Islet precursor cell (in vitro differentiated cells): ENCODE data around the gene BRIP1.
"Not testable (repeated sequence)": the region's sequence is repeated elsewhere in the genome, so short reads cannot be mapped to it uniquely, and the experiment has no call there.

ENCODE experiments used
- DNase-seq: peaks from one replicate; pipeline ENCODE4 v3.0.0-alpha.2; 2018

BRIP1 gene

DNA sequence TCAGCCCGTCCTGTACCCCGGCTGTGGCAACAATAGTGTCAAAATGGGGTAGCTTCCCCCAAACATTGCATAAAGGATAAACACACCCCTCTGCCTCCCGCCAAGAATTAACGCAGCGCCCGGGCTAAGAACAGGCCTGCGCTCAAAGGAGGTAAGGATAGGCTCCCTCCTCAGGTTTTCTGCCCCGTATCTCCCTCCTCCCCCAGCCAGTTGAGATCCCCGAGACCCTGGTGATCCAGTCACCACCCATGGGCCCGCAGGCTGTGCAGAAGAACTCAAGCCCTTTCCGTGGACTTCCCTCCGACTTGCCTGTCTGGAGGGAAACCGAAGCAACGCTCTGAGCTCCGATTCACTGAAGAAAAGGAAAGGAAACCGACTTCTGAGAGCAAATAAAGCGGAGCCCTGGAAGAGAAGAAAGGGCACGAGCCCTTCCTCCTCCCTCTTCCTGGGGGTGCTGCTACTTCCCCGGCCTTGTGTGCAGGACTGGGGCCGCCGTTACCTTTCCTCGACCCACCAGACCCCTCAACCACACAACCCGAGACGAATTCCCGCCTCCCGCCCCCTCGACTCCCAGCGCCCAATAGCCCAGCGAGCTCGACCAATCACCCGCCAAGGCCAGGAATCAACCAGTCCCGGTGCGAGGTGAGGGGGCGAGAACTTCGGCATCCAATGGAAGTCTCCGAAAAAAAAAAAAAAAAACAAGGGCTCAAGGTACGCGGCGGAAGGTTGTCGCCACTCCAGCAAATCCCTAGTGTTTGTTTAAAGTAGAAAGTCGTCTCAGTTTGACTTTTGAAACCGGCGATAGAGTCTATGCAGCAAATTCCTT lies at the start of gene BRIP1:
Gene BRIP1 (minus strand): TSS at position 554 of the 826 bp plus-strand sequence. CDS start 1,989 bp downstream, outside the sequence.
- peak; percentile 99 for DNase-seq

DNA sequence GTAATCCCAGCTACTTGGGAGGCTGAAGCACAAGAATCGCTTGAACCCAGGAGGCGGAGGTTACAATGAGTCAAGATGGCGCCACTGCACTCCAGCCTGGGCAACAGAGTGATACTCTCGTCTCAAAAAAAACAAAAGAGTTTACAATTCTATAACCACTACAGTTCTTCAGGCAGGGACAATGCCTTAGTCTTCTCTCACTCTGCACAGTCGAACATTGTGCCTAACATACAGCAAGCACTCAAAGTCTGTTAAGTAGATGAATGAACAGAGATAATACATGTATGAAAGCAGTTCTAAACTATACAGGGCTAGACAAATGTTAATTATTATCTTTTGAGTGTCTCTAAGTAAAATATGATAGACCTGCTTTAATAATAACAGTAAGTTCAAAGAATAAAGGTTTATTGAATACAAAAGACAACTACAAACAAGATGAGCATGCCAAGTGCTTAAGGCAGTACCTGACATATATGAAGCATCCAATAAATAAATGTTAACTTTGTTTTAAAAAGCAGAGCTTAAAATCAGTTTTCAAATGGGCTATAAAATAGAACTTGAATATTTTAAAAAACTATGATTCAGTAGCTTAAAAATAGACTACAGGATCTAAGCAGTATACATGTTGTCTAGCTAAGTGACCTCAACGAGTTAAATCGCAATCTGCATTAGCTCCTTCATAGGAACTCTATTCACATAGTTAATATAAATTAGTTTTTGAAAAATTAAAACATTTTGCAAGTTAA lies 45.1 kb upstream of the BRIP1 start:
- DNase-seq = no peak

DNA sequence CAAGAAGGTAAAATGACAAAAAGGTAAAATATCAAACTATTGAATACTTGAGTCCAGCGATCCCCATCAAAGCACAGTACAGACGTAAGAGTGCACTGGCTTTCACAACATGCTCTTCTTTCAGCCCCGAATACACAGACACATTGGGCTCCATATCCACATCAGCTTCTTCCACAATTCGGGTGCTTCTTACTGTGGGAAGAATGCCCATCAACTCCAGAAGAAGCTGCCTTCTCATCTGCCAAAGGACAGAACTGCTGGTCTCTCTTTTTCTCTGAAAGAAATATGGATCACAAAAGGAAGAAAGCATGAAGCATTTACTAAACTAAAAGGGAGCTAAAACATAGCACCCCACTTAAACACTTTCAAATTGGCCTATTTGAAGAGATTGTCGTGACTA lies 44.0 kb upstream of the BRIP1 start:
- no peak for DNase-seq

DNA sequence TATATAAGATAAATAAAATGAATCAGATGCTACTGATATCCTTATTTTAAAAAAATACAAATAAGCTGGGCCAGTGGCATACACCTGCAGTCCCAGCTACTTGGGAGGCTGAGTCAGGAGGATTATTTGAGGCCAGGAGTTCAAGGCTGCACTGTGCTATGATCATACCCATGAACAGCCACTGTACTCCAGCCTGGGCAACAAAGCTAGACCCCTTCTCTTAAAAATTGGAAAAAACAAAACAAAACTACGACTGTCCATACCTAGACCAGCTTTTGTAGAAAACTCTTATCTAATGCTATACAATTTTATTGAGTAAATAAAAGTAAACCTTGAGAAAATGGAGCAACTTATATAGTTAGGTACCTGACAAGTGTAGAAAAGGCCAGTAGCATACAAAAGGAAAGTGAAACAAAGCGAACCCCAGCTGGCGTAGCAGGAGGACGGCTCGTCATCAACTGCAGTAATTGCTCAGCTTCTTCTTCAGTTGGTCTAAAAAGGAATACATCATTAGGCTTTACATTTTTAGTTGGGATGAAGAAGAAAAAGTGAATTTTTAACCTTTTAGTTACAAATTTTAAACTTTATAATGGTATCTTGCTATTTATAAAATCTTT lies 40.9 kb upstream of the BRIP1 start:
- DNase-seq = no peak

DNA sequence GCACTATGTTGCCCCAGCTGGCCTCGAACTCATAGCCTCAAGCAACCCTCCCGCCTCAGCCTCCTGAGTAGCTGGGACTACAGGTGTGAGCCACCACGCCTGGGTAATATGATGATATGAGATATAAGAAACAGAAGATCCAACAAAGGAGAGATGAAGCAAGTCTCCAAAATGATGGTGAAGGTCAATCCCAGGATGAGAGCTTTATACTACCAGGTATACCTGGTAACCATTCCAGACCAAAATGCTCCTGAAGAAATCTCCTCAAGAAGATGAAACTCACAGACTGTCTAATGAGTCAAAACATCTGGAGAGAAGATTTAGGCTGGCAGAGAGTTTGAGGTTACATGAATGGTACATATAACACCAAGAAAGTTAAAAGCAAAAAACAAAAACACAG lies 39.9 kb upstream of the BRIP1 start:
- DNase-seq = no peak

DNA sequence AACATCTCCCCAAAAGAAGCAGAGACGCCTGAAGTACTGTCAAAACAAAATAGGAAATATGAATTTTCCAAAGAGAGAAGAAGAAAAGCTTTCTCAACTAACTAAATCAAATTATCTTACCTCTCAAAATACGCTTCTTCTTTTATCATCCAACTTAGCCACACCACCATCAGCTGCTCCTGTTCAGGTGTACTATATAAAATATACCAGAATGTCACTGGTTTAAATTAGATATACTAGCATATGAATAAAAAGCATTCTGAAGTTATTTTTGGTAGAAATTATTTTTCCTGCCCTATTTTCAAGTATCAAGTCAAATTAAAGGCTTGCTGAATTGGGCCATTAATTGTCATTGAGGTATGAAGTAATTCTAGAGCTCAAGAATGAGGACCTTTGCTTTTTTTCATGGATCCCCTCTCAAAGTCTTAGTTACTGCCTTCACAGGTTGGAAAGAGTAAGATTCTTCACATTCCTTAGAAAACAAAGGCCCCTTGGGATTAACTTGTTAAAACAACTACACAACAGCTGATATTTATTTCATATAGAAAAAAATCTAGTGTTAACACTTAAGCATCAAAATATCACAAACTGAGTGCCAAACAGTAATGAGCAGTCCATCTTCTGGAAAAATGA lies 34.3 kb upstream of the BRIP1 start:
- DNase-seq = no peak

DNA sequence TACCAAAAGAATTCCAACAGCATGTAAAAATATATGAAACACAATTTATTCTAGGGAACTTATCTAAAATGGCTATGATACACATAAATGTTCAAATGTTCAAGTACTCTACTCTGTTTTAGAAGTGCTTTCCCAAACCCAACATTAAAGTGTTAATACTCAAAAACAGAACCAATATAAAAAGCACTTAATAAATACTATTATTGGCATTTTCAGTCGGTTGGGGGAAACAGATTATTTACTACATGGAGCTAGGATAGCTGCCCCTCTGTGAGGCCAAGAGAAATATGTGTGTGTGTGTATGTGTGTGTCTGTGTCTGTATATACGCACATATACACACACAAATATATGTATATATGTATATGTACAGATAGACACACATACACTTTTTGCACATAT lies 32.1 kb upstream of the BRIP1 start:
- no peak for DNase-seq

DNA sequence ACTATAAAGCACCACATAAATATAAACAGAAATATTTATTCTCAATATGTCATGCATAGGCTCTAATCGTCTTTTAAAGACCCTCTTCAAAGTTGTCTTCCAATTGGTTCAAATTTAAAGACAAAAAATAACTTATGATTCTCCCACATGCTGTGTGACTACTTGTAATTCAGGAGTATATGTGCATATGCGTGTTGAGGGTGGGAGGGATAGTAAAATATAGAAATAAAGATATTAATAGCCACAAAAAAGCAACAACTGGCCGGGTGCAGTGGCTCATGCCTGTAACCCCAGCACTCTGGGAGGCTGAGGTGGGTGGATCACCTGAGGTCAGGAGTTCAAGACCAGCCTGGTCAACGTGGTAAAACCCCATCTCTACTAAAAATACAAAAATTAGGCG lies 31.0 kb upstream of the BRIP1 start:
- DNase-seq = not testable (repeated sequence)

DNA sequence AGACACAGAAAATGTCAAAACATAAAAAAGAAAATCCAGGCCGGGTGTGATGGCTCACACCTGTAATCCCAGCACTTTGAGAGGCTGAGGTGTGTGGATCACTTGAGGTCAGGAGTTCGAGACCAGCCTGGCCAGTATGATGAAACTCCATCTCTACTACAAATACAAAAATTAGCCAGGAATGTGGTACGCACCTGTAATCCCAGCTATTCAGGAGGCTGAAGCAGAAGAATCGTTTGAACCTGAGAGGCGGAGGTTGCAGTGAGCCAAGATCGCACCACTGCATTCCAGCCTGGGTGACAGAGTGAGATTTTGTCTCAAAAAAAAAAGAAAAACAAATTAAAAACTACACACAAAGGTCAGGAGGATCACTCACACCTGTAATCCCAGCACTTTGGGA lies 24.4 kb upstream of the BRIP1 start:
- DNase-seq = not testable (repeated sequence)

DNA sequence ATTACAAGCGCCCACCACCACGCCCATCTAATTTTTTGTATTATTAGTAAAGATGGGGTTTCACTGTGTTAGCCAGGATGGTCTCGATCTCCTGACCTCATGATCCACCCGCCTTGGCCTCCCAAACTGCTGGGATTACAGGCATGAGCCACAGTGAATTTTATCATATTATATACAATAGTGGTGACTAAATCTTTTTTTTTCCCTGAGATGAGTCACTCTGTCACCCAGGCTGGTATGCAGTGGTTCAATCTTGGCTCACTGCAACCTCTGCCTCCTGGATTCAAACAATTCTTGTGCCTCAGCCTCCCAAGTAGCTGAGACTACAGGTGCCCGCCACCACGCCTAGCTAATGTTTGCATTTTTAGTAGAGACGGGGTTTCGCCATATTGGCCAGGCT lies 22.5 kb upstream of the BRIP1 start:
- not testable (repeated sequence) for DNase-seq

DNA sequence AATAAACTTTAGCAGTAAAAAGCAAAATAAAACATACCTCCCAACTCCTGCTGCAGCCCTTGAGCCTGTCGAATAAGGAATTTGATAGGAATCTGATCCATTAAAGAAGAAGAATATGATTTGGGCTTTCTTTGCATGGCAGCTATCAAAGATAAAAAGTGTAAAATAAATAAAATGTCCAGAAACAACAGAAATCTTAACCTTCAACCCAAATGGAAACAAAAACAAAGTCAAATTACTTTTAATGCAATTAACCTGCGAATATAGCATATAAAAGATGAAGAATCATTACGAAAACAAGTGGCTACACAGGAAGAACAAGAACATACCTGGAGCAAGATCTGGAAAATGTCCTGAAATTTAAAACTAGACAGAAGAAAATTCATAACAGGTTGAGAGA lies 21.5 kb upstream of the BRIP1 start:
- no peak for DNase-seq

DNA sequence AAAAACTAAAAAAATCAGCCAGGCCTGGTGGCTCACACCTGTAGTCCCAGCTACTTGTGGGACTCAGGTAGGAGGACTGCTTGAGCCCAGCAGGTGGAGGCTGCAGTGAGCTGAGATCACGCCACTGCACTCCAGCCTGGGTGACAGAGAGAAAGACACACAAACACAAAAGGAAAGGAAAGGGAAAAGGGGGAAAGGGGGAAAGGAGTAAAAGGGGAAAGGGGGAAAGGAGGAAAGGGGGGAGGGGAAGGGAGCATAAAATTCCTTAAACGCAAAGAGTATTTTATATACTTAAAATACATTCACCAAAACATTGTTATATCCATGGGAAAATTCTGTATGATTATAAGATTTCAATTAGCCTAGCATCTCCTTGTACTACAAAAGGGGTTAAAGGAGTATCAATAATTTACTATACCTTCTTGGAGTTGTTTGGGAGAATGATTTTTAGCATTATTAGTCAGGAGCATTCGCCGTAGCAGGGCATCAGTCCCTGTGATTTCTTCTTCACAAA lies 17.3 kb upstream of the BRIP1 start:
- DNase-seq = no peak

DNA sequence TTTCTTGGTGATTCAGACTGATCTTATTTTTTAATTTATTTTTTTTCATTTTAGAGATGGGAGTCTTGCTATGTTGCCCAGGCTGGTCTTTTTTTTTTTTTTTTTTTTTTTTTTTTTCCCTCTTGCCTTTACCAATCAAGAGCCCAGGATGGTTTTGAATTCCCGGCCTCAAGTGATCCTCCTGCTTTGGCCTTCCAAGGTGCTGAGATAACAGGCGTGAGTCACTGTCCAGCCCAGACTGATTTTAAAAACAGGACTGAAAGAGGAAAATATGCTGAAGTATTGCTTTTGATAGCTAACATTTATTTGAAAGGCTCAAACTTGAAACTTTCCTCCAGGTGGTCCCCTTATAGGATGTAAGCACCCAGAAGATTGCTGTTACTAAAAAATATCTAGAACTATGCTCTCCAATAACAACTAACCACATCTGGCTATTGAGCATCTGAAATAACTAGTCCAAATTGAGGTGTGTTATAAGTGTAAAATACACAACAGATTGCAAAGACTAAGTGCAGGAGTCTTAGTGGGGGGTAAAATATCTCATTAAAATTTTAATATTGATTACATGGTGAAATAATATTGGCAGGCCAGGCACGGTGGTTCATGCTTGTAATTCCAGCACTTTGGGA lies 15.8 kb upstream of the BRIP1 start:
- DNase-seq = no peak

DNA sequence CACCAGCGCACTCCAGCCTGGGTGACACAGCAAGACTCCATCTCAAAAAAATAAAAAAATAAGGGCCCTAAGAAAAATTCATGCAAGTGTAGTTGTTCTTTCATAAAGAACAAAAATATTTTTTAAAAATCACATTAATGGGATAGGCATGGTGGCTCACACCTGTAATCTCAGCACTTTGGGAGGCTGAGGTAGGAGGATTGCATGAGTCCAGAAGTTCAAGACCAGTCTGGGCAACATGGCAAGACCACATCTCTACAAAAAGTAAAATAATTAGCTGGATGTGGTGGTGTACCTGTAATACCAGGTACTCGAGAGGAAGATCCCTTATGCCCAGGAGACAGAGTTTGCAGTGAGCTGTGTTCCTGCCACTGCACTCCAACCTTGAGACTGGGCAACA lies 15.2 kb upstream of the BRIP1 start:
- DNase-seq = no peak

DNA sequence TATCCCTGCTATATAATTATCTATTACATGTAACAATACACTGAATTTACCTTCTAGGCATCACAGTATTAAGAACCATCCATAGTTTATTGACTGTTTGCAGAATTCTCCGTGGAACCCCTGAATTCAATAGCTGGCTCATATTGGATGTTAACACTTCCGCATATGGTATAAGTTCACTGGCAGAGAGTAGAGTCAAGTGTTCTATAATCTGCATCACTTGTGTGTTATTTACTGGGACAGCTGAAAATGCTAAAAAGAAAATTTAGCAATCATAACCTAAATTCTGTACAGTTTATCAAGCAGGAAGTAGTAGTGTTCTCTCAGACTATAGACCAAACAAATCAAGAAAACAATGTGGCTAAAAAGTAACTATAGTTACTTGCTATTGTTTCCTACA lies 14.5 kb upstream of the BRIP1 start:
- DNase-seq = no peak

DNA sequence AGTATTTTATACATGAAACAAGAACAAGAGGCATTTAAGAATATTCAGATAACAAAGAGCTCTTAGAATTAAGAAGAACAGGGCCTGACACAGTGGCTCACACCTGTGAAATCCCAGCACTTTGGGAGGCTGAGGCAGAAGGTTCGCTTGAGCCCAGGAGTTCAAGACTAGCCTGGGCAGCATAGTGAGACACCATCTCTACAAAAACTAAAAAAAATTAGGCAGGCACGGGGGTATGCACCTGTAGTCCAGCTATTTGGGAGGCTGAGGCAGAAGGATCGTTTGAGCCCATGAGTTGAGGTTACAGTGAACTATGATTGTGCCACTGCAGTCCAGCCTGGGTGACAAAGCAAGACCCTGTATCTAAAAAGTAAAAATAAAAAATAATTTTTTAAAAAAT lies 12.5 kb upstream of the BRIP1 start:
- no peak for DNase-seq

DNA sequence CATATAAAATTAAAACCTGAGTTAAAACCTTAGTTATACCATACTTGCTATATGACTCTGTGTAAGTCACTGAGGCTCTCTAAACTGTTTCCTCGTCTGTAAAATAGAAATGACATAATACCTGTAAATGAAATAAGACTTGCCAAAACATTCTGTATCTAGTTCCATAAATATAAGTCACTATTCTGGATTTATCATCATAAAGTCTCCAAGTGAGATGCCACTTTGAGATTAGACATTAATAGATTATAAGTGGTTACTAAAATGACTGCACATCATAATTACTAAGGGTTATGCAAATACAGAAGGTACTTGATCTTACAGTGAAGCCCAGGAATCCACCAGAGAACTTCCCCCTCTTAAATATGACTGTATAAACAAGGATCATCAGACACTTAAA lies 12.0 kb upstream of the BRIP1 start:
- DNase-seq = no peak

DNA sequence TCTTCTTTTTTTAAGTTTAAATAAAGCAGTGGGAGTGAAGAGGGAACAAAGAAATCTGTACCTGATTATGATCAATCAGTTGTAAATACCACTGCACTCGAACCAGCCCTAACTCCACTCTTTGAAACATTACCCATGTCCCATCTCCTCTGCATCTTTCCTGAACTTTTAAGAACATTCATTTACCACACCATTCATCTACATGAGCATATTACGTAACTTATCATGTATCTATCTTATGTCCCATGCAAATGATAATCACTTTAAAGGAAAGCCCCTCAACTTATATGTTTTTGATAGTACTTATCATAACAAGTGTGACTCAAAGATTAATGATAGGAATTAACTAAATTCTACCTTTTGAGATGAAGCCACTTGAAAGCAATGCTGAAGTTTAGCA lies 10.7 kb upstream of the BRIP1 start:
- DNase-seq = no peak

DNA sequence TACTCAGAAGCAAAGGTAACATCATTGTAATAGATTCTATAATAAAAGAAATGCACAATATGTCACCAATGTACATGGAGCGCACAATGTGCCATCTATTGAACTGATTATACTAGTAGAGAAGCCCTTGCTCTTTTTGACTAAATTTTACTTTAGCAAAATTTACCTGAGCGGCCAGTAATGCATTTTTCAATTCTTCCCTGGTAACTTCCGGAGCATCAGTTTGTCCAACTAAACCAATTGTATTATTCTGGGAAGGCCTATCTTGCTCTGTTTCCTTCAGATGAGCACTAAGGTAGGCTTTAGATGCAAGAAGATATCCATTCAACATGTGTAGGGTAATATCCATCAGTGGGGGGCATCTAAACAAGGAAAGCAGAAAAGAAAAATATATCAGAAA lies 8.8 kb upstream of the BRIP1 start:
- DNase-seq = no peak

DNA sequence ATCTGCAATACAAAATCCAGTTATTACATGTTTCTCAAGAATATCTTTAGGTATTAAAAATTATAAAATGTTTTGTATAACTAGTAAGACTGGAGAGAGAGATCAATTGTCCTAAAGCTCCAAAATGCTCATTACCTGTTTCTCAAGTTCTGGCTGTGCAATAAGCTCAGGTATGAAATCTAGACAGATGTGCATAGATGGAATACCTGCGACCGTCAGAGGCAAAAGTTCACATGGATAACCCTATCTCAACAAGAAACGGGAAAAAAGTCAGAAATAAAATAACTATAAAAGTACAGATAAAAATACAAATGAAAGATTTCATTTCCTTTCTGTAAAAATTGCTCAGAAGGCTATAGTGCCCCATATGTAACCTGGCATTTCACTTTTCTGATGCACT lies 5.8 kb upstream of the BRIP1 start:
- DNase-seq = no peak

DNA sequence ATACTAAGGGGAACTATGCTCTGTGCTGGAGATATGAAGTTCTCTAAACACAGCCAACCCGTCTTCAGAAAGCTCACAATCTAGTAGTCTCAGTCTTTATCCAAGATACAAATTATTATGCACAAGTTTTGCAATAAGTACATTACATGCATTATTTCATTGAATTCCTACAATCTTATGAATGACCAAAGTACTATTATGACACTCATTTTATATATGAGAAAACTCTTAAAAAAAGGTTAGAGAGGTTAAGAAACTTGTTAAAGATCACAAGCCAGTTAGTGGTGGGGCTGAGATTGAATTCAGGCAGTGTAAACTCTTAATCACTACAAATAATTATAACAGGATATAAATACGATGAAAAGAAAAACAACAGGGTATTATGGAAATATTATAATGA lies 4.7 kb upstream of the BRIP1 start:
- DNase-seq = no peak

DNA sequence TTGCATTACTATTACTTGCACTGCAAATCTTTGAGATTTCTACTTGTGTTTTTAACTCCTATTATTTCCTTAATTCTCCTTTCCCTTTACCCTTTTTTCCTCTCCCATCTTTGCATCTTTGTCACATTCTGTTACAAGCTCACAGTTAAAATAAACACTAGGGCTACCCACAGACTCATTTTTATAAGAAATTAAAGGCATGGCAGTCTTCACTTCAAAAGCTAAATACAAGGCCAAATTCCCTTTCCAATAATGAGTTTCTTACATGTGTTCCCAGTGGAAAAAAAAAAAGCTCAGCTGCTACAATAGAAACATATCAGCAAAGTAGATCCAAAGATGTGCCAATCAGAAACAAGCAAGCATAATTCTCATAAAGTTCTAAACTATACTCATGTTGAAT lies 3.7 kb upstream of the BRIP1 start:
- no peak for DNase-seq

DNA sequence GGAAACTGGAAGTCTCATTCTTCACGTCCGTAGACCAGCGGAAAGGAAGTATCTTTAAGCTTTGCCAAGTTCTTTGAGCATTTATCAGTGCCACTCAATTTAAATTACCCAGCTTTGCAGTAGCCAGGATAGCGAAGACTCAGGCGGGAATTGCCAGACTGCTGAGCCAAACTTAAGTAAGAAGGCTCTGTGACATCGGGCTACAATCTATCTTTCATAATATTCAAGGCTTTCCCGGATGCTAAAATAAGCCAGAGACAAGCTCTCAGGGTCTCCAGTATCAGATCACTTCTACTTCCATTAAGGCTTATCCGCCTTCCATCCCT lies 436 bp upstream of the BRIP1 start:
- DNase-seq = no peak
